Fibroblast of pulmonary artery (primary cell): ENCODE results near the gene AVPI1.
"Not testable (repeated sequence)": the region's sequence is repeated elsewhere in the genome, so short reads cannot be mapped to it uniquely, and the experiment has no call there.

Experiments
- DNase-seq: peaks from one replicate; pipeline ENCODE4 v3.0.0-alpha.2; 2010; ENCODE audit warnings: low read depth
- H3K4me3 ChIP-seq: replicated peaks from 2 replicates; pipeline ENCODE4 v1.5.1; 2011; ENCODE audit warnings: low read depth, mild to moderate bottlenecking, control low read depth, low read length, moderate library complexity
- CTCF ChIP-seq: IDR thresholded peaks from 2 replicates; pipeline ENCODE4 v1.5.1; 2011; ENCODE audit warnings: mild to moderate bottlenecking, control low read depth, low read length, inconsistent platforms; ENCODE audit errors: missing control alignments

The AVPI1 gene

GRCh38 chr10:97704341-97704740 lies 17.3 kb upstream of the AVPI1 start:
- DNase-seq, result no peak
- no peak overlapping the region for H3K4me3 ChIP-seq
- TF ChIP-seq CTCF, result no peak

GRCh38 chr10:97703398-97704067 lies 16.5 kb upstream of the AVPI1 start:
- no peak overlapping the region for H3K4me3 ChIP-seq
- DNase-seq, result no peak
- no peak for TF ChIP-seq CTCF

GRCh38 chr10:97701438-97702069 lies 14.5 kb upstream of the AVPI1 start:
- TF ChIP-seq CTCF, result peak; percentile 98
- H3K4me3 ChIP-seq, result no peak overlapping the region
- peak; percentile 83 for DNase-seq

GRCh38 chr10:97698072-97698655 lies 11.1 kb upstream of the AVPI1 start:
- not testable (repeated sequence) for DNase-seq, H3K4me3 ChIP-seq

GRCh38 chr10:97690133-97690532 lies 3.1 kb upstream of the AVPI1 start:
- no peak for TF ChIP-seq CTCF
- no peak overlapping the region for H3K4me3 ChIP-seq
- no peak for DNase-seq

GRCh38 chr10:97689559-97690020 lies 2.5 kb upstream of the AVPI1 start:
- peak; percentile 94 for DNase-seq
- TF ChIP-seq CTCF, result no peak
- no peak overlapping the region for H3K4me3 ChIP-seq
